Subcutaneous abdominal adipose tissue (tissue), 5 donors: ENCODE measurements around the gene GNAS.

ENCODE experiments used
- H3K27ac ChIP-seq: one replicate; pipeline ENCODE4 v1.7.0; 2013; ENCODE audit warnings: low read depth, mild to moderate bottlenecking, inconsistent platforms, low read length, moderate library complexity
- H3K27me3 ChIP-seq, 5 donors: one replicate each; pipeline ENCODE4 v1.7.0; 2013; ENCODE audit warnings: low read length in 5 of 5, inconsistent platforms in 1 of 5; ENCODE audit not compliant: control insufficient read depth in 5 of 5, insufficient read depth in 4 of 5
- H3K36me3 ChIP-seq, 5 donors: one replicate each; pipeline ENCODE4 v1.7.0; 2013; ENCODE audit warnings: low read length in 5 of 5; ENCODE audit not compliant: control insufficient read depth in 5 of 5, insufficient read depth in 5 of 5
- H3K4me1 ChIP-seq, 5 donors: one replicate each; pipeline ENCODE4 v1.7.0; 2013; ENCODE audit warnings: low read length in 5 of 5, mild to moderate bottlenecking in 3 of 5, moderate library complexity in 1 of 5; ENCODE audit not compliant: control insufficient read depth in 5 of 5, insufficient read depth in 5 of 5
- H3K4me3 ChIP-seq, 5 donors: one replicate each; pipeline ENCODE4 v1.7.0; 2013; ENCODE audit warnings: low read length in 5 of 5, low read depth in 1 of 5
- H3K9ac ChIP-seq, 5 donors: one replicate each; pipeline ENCODE4 v1.7.0; 2013; ENCODE audit warnings: low read length in 5 of 5, mild to moderate bottlenecking in 4 of 5, moderate library complexity in 3 of 5
- H3K9me3 ChIP-seq, 5 donors: one replicate each; pipeline ENCODE4 v1.7.0; 2013; ENCODE audit warnings: low read length in 5 of 5; ENCODE audit not compliant: control insufficient read depth in 5 of 5
- donor health status: healthy.
- donor health status: healthy.
- donor health status: healthy.
- donor health status: healthy.
- donor health status: healthy.

The GNAS gene

GRCh38 chr20:58838174-58838573 is 14.3 kb upstream of the GNAS start:
- Histone ChIP-seq H3K27ac (no peak overlapping the region), H3K9me3 (no peaks in the 10 kb centered on the region), H3K9ac (no peak overlapping the region), H3K27me3 (peaks cover 4 to 44% (median 26%) of the 10 kb centered on the region in 5 donors), H3K36me3 (no peaks in the 10 kb centered on the region), H3K4me3 (no peak overlapping the region), H3K4me1 (peaks cover 0 to 12% (median 4%) of the 10 kb centered on the region in 5 donors)

- H3K4me3 ChIP-seq = no peak overlapping the region
- H3K27ac ChIP-seq = no peak overlapping the region
- peaks cover 4 to 39% (median 26%) of the 10 kb centered on the region in 5 donors for H3K27me3 ChIP-seq
- H3K4me1 ChIP-seq = peaks cover 0 to 12% (median 4%) of the 10 kb centered on the region in 5 donors
- no peaks in the 10 kb centered on the region for H3K36me3 ChIP-seq
- H3K9me3 ChIP-seq = no peaks in the 10 kb centered on the region
- H3K9ac ChIP-seq = no peak overlapping the region
These were observed 13.0 kb upstream of the GNAS start for GRCh38 chr20:58839474-58839874.

- Histone ChIP-seq H3K4me1 (peaks cover 0 to 12% (median 4%) of the 10 kb centered on the region in 5 donors), H3K27ac (no peak overlapping the region), H3K36me3 (no peaks in the 10 kb centered on the region), H3K27me3 (peaks cover 4 to 40% (median 26%) of the 10 kb centered on the region in 5 donors), H3K9me3 (no peaks in the 10 kb centered on the region), H3K9ac (no peak overlapping the region), H3K4me3 (no peak overlapping the region)
These were observed 12.3 kb upstream of the GNAS start for GRCh38 chr20:58839991-58840747.

- Histone ChIP-seq H3K36me3 (no peaks in the 10 kb centered on the region), H3K27ac (no peak overlapping the region), H3K4me1 (peaks cover 0 to 12% (median 4%) of the 10 kb centered on the region in 5 donors), H3K9me3 (no peaks in the 10 kb centered on the region), H3K4me3 (no peak overlapping the region), H3K9ac (no peak overlapping the region), H3K27me3 (peaks cover 4 to 37% (median 26%) of the 10 kb centered on the region in 5 donors)
These were observed 11.5 kb upstream of the GNAS start for GRCh38 chr20:58840816-58841538.

- H3K9ac ChIP-seq = no peak overlapping the region
- H3K36me3 ChIP-seq = no peaks in the 10 kb centered on the region
- H3K4me3 ChIP-seq = no peak overlapping the region
- H3K27me3 ChIP-seq = peaks cover 4 to 37% (median 26%) of the 10 kb centered on the region in 5 donors
- no peaks in the 10 kb centered on the region for H3K9me3 ChIP-seq
- H3K27ac ChIP-seq = no peak overlapping the region
- H3K4me1 ChIP-seq = peaks cover 0 to 12% (median 4%) of the 10 kb centered on the region in 5 donors
These were observed 10.8 kb upstream of the GNAS start for GRCh38 chr20:58841539-58842264.

- no peak overlapping the region for H3K9ac ChIP-seq
- peaks cover 4 to 37% (median 26%) of the 10 kb centered on the region in 5 donors for H3K27me3 ChIP-seq
These were observed 10.2 kb upstream of the GNAS start for GRCh38 chr20:58842276-58842675.

GRCh38 chr20:58843128-58843556 is 9.4 kb upstream of the GNAS start:
- Histone ChIP-seq H3K27ac (no peak overlapping the region), H3K9me3 (no peaks in the 10 kb centered on the region), H3K36me3 (no peaks in the 10 kb centered on the region), H3K27me3 (peaks cover 4 to 34% (median 26%) of the 10 kb centered on the region in 5 donors), H3K9ac (no peak overlapping the region), H3K4me1 (peaks cover 0 to 16% (median 4%) of the 10 kb centered on the region in 5 donors), H3K4me3 (no peak overlapping the region)

More at GRCh38 chr20:58842276-58842675, 10.2 kb upstream of the GNAS start:
- Histone ChIP-seq H3K4me3 (no peak overlapping the region), H3K9me3 (no peaks in the 10 kb centered on the region), H3K4me1 (peaks cover 0 to 16% (median 4%) of the 10 kb centered on the region in 5 donors), H3K36me3 (no peaks in the 10 kb centered on the region), H3K27ac (no peak overlapping the region)

- no peak overlapping the region for H3K27ac ChIP-seq
- peaks cover 0 to 9% (median 3%) of the 10 kb centered on the region in 5 donors for H3K4me1 ChIP-seq
- peaks cover 0 to 26% (median 19%) of the 10 kb centered on the region in 5 donors for H3K27me3 ChIP-seq
- H3K4me3 ChIP-seq = no peak overlapping the region
- H3K9ac ChIP-seq = no peak overlapping the region
- no peaks in the 10 kb centered on the region for H3K36me3 ChIP-seq
- no peaks in the 10 kb centered on the region for H3K9me3 ChIP-seq
These were observed 6.8 kb upstream of the GNAS start for GRCh38 chr20:58845706-58846105.

GRCh38 chr20:58847463-58847862 is 5.1 kb upstream of the GNAS start:
- H3K27me3 ChIP-seq = peaks cover 0 to 29% (median 27%) of the 10 kb centered on the region in 5 donors
- H3K4me3 ChIP-seq = no peak overlapping the region
- H3K27ac ChIP-seq = no peak overlapping the region

More at GRCh38 chr20:58847463-58847862, 5.1 kb upstream of the GNAS start:
- Histone ChIP-seq H3K36me3 (no peaks in the 10 kb centered on the region), H3K9me3 (no peaks in the 10 kb centered on the region), H3K9ac (no peak overlapping the region), H3K4me1 (peaks cover 0 to 26% (median 16%) of the 10 kb centered on the region in 5 donors)
